Thyroid gland (tissue), 4 donors: ENCODE measurements around the gene KCNIP1. TPM values are rescaled to one million over a fixed set of nuclear protein-coding genes. Genes with fewer than 3 reads are reported as not detected.

Source experiments
- DNase-seq, 2 donors: peaks; one replicate each; pipeline ENCODE4 v3.0.0-alpha.2; 2019
- H3K27ac ChIP-seq, 3 donors: fragments of 200-600 bp; sonication (generic); 1 replicate in 2 of 3; 2 replicates in 1 of 3; pipeline ENCODE4 v1.5.1; 2016 to 2019; ENCODE audit warnings: mild to moderate bottlenecking in 1 of 3, moderate library complexity in 1 of 3
- H3K27me3 ChIP-seq: fragments of 200-600 bp; sonication (generic); one replicate; pipeline ENCODE4 v1.5.1; 2019
- H3K36me3 ChIP-seq, 2 donors: fragments of 200-600 bp; sonication (generic); one replicate each; pipeline ENCODE4 v1.5.1; 2016 to 2019
- H3K4me1 ChIP-seq, 2 donors: fragments of 200-600 bp; sonication (generic); one replicate each; pipeline ENCODE4 v1.5.1; 2017 to 2019
- H3K4me3 ChIP-seq, 3 donors: fragments of 200-600 bp; sonication (generic); replicated peaks in 1 of 3; 1 replicate in 2 of 3; 2 replicates in 1 of 3; pipeline ENCODE4 v1.5.1; 2016; ENCODE audit warnings: mild to moderate bottlenecking in 1 of 3
- H3K9me3 ChIP-seq: fragments of 200-600 bp; sonication (generic); one replicate; pipeline ENCODE4 v1.5.1; 2017
- CTCF ChIP-seq, 6 experiments: fragments of 200-600 bp in 3 of 6; fragments of 450-650 bp in 3 of 6; sonication (generic) in 3 of 6; IDR thresholded peaks; one replicate each; pipeline ENCODE4 v1.5.1; 2016 to 2019; ENCODE audit warnings: antibody characterized with exemption in 6 of 6, mild to moderate bottlenecking in 2 of 6, inconsistent platforms in 1 of 6, moderate library complexity in 1 of 6
- POLR2A ChIP-seq, 2 donors: fragments of 450-650 bp; IDR thresholded peaks; one replicate each; pipeline ENCODE4 v1.6.1; 2017; ENCODE audit warnings: antibody characterized with exemption in 2 of 2, mild to moderate bottlenecking in 2 of 2, moderate library complexity in 1 of 2
- WGBS, 2 donors: methylation state at CpG; one replicate each; pipeline ENCODE4 v1.1.5; 2017; 5-methylcytosine and 5-hydroxymethylcytosine counted together
- intact Hi-C: fragments of 100-400 bp; cut with DNase I; formaldehyde crosslinking; loops from one replicate; pipeline ENCODE4 v1.15.1; 2023
- total RNA-seq, 4 donors: library from RNA; depleted of rRNA; stranded (reverse); fragments of >200 nt; gene quantifications; one replicate each; pipeline ENCODE4 v1.2.3, GENCODE V29; 2016

KCNIP1 gene
- total RNA-seq, 4 donors from 2014 or later: 0.54 to 1.7 TPM; not detected in 2

GRCh38 chr5:170606941-170607340 lies 103.1 kb downstream of the KCNIP1 start:
- Histone ChIP-seq H3K9me3 (no peaks in the 10 kb centered on the region), H3K4me3 (no peak overlapping the region), H3K4me1 (no peaks in the 10 kb centered on the region), H3K27me3 (no peaks in the 10 kb centered on the region), H3K27ac (no peak overlapping the region), H3K36me3 (no peaks in the 10 kb centered on the region)
- DNase-seq: no peak
- TF ChIP-seq POLR2A (IDR thresholded peaks at IDR 0.05) (no peak), CTCF (IDR thresholded peaks at IDR 0.05) (no peak)
- WGBS, 2 donors: 60 to 69% methylated on average over 9 of the region's 9 CpGs
- intact Hi-C loops: no loop called here

DNA sequence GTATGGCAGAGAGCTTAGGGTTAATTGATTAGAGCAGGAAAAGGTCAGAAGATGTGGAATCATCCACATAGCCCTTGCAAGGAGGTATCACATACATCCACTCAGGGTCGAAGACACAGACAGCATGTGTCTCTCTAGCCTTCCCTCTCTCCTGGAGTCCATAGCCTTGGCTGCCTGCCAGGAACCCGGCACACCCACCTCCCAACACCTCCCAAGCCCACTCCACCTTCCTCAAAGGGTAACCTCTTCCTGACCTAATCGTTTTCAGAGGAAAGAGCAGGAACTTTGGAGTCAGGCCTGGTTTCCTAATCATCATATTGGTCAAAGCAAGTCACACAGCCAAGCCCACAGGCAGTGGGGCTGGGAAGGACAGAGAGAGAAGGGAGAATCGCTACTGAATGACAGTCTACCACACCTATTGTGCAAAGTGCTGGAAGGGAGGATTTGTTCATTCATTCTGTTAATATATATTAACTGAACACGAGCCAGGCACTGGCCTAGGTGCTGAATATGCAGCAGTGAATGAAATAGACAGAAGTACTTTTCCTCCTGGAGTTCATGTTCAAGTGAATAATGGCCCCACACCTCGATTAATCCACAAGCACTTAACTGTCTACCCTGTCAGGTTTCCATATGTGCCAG lies 107.8 kb downstream of the KCNIP1 start:
- Histone ChIP-seq H3K4me1 (no peaks in the 10 kb centered on the region), H3K27ac (no peak overlapping the region), H3K9me3 (no peaks in the 10 kb centered on the region), H3K36me3 (no peaks in the 10 kb centered on the region), H3K4me3 (no peak overlapping the region), H3K27me3 (no peaks in the 10 kb centered on the region)
- intact Hi-C loops: no loop called here
- TF ChIP-seq POLR2A (IDR thresholded peaks at IDR 0.05): no peak
- no peak for TF ChIP-seq CTCF (IDR thresholded peaks at IDR 0.05)
- 37 to 45% methylated on average over 6 of the region's 6 CpGs for WGBS, 2 donors
- DNase-seq: no peak

DNA sequence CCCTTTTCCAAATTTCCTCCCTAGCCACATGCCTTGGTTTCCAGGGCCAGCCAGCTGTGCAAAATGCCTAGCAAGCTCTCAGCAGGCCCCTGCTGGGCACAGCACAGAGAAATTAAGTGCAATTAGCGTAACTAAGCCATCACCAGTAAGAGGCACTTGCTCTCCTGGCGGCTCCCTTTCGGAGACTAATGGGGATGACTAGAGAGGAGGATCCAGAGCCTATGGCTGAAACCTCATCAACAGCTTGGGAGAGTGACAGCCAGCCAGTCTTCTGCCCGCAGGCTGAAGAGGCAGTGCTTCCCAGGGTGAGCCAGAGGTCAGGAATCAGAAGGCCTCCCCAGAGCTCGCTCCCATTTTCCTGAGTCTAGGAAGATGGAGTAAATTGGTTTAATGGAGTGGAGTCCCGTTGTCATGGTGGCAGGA lies 108.4 kb downstream of the KCNIP1 start:
- Histone ChIP-seq H3K4me1 (no peaks in the 10 kb centered on the region), H3K4me3 (no peak overlapping the region), H3K9me3 (no peaks in the 10 kb centered on the region), H3K27me3 (no peaks in the 10 kb centered on the region), H3K36me3 (no peaks in the 10 kb centered on the region), H3K27ac (no peak overlapping the region)
- WGBS, 2 donors: 76 to 81% methylated on average over 5 to 6 of the region's 6 CpGs
- DNase-seq: no peak
- TF ChIP-seq CTCF (IDR thresholded peaks at IDR 0.05) (no peak), POLR2A (IDR thresholded peaks at IDR 0.05) (no peak)
- intact Hi-C loops: no loop called here

- H3K9me3 ChIP-seq: no peaks in the 10 kb centered on the region
- no peaks in the 10 kb centered on the region for H3K36me3 ChIP-seq
- 47 to 62% methylated on average over 5 of the region's 5 CpGs for WGBS, 2 donors
- intact Hi-C loops: no loop called here
- no peaks in the 10 kb centered on the region for H3K4me1 ChIP-seq
- no peak for DNase-seq
- H3K4me3 ChIP-seq: no peak overlapping the region
- H3K27ac ChIP-seq: no peak overlapping the region
- no peaks in the 10 kb centered on the region for H3K27me3 ChIP-seq
- TF ChIP-seq CTCF (IDR thresholded peaks at IDR 0.05): no peak
- TF ChIP-seq POLR2A (IDR thresholded peaks at IDR 0.05): no peak
Observed at GRCh38 chr5:170614065-170614490, 110.3 kb downstream of the KCNIP1 start.

DNA sequence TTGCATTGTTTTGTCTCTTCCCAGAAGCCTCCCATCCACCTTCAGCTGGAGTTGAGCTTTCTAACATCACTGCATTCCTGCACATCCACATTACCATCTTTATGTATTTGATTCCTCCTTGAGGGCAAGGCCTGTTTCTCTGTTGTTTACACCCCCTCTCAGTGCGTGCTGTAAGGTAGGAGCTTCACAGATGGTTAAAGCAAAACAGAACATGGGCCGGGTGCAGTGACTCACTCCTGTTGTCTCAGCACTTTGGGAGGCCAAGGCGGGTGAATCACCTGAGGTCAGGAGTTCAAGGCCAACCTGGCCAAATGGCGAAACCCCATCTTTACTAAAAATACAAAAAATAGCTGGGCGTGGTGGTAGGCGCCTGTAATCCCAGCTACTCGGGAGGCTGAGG lies 110.9 kb downstream of the KCNIP1 start:
- intact Hi-C loops: no loop called here
- 80 to 81% methylated on average over 7 of the region's 7 CpGs for WGBS, 2 donors
- Histone ChIP-seq H3K27ac (no peak overlapping the region), H3K4me3 (no peak overlapping the region), H3K9me3 (no peaks in the 10 kb centered on the region), H3K27me3 (no peaks in the 10 kb centered on the region), H3K4me1 (no peaks in the 10 kb centered on the region), H3K36me3 (no peaks in the 10 kb centered on the region)
- no peak for TF ChIP-seq POLR2A (IDR thresholded peaks at IDR 0.05)
- TF ChIP-seq CTCF (IDR thresholded peaks at IDR 0.05): no peak
- DNase-seq: no peak
